ENCODE results near the gene TNIK. TPM values are rescaled to one million over a fixed set of nuclear protein-coding genes. Genes with fewer than 3 reads are reported as not detected.

Gene TNIK
- polyA plus RNA-seq, 1 of the 3 experiments (the other 2 are of a cell fraction), result 19.4 TPM

- Histone ChIP-seq H3K9me3 (no peaks in the 10 kb centered on the region), H3K27me3 (ENCODE audit: insufficient read depth) (no peaks in the 10 kb centered on the region), H4K20me1 (ENCODE audit: insufficient read depth) (no peaks in the 10 kb centered on the region), H3K79me2 (ENCODE audit: insufficient read depth) (no peaks in the 10 kb centered on the region), H2AFZ (ENCODE audit: low read depth) (peak overlapping the region; percentile 33; the same call in 1 of the 2 replicates), H3K4me2 (0 out of 2 replicates have a peak overlapping the region, but pooled peaks have one; percentile 23), H3K9me2 (no peaks in the 10 kb centered on the region), H3K36me3 (replicated peaks in 1 of 2; ENCODE audit: control insufficient read depth in 1 of 2, insufficient read depth in 2 of 2, low read length in 1 of 2) (no peaks in the 10 kb centered on the region), H3F3A (replicated peaks; ENCODE audit: insufficient read depth) (no peaks in the 10 kb centered on the region), H3K9ac (no peak overlapping the region), H3K4me1 (ENCODE audit: control insufficient read depth in 1 of 2, insufficient read depth in 2 of 2, low read depth in 1 of 2, low read length in 1 of 2) (peaks cover 0 to 11% of the 10 kb centered on the region in 2 experiments; a peak in 2 of 4 replicates), H3K27ac (ENCODE audit: low read depth in 2 of 2, low read length in 1 of 2) (no peak overlapping the region; a peak in 2 of 4 replicates), H3K4me3 (ENCODE audit: low read depth in 2 of 2, low read length in 1 of 2) (0 out of 4 replicates have a peak overlapping the region, but pooled peaks of 1 of the 2 experiments have one; percentile 25)
- ChIA-PET CTCF (interaction anchor here (0.7 to 1.6 kb wide), 5 partner anchors 9 to 549 kb away, joined by 3 to 4 read pairs (median 4); no protein-coding TSS in a partner anchor), POLR2A (no interaction called here)
- WGBS (ENCODE audit: low lambda C conversion rate), result 51% methylated on average over 6 of the region's 6 CpGs
- TF ChIP-seq REST (IDR thresholded peaks at IDR 0.05; ENCODE audit: low read depth, low read length) (no peak), TCF12 (IDR thresholded peaks at IDR 0.05) (peak; percentile 70; the same call in 1 of the 2 replicates), TEAD4 (IDR thresholded peaks at IDR 0.05; ENCODE audit: borderline replicate concordance, insufficient read depth) (0 out of 2 replicates have a peak, but pooled peaks have one; percentile 45), MEF2A (IDR thresholded peaks at IDR 0.05; ENCODE audit: borderline replicate concordance, low read depth) (no peak), IRF3 (IDR thresholded peaks at IDR 0.05; ENCODE audit: low read depth, low read length) (no peak), EP300 (IDR thresholded peaks at IDR 0.05; ENCODE audit: borderline replicate concordance in 1 of 2, low read depth in 1 of 2, low read length in 1 of 2) (peak in 1 of 2 experiments; percentile 45; a peak in 1 of 4 replicates), CTCF (IDR thresholded peaks at IDR 0.05) (peak; percentile 57), FOSL2 (IDR thresholded peaks at IDR 0.05; ENCODE audit: borderline replicate concordance, low read depth) (peak; percentile 27; the same call in 1 of the 2 replicates), GATA2 (CRISPR knock-in tag; IDR thresholded peaks at IDR 0.05) (no peak), PBX3 (IDR thresholded peaks at IDR 0.05) (peak; percentile 75)
- no peak for DNase-seq
Measured at GRCh38 chr3:171018156-171018935, 441.9 kb downstream of the TNIK start.
